GM18861 (cell line): Measurements from ENCODE around the gene ZMIZ2.
"Not testable (repeated sequence)": the region's sequence is repeated elsewhere in the genome, so short reads cannot be mapped to it uniquely, and the experiment has no call there.

ENCODE experiments used
- ATAC-seq: cut with Tn5 transposase; IDR thresholded peaks from one replicate; pipeline ENCODE4 v1.9.1; 2021; ENCODE audit not compliant: unreplicated experiment

ZMIZ2 gene

DNA sequence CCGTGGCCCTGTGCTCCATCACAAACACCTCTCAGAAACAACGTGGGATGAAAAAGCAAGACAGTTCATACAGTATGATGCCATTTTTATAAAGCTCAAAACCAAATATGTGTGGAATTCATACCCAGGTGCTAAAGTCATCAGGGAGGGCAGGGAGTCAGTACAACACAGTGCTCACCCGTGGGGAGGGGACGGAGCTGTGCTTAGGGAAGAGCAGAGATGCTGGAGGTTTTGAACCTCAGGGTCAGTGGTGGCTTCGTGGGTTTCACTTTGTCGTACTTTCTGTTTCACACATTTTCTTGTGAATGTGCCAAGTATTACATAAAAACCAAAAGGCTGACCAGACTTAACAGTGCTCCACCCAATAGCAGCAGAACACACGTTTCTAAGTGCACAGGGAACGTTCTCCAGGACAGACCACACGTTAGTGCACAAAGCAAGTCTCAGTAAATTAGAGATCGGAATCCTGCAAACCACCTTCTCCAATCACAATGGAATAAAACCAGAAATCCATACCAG, 21.2 kb downstream of the ZMIZ2 start:
- ATAC-seq = peak; percentile 62

GRCh38 chr7:44771358-44771757, 22.7 kb downstream of the ZMIZ2 start:
- no peak for ATAC-seq

- ATAC-seq = no peak
Measured at GRCh38 chr7:44772440-44772839, 23.8 kb downstream of the ZMIZ2 start.

GRCh38 chr7:44772867-44773266, 24.2 kb downstream of the ZMIZ2 start:
- no peak for ATAC-seq

DNA sequence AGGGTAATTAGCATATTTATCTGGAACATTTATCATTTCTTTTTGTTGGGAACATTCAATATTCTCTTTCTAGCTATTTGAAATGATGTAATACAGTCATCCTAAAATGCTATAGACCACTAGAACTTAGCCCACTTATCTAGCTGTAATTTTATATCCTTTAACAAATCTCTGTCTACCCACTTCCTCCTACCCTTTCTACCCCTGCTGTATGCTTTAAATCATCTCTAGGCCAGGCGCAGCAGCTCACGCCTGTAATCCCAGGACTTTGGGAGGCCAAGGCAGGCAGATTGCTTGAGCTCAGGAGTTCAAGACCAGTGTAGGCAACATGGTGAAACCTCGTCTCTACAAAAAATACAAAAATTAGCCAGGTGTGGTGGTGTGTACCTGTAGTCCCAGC, 25.8 kb downstream of the ZMIZ2 start:
- ATAC-seq = not testable (repeated sequence)

- ATAC-seq = no peak
Measured at GRCh38 chr7:44775383-44776107, 26.9 kb downstream of the ZMIZ2 start.

DNA sequence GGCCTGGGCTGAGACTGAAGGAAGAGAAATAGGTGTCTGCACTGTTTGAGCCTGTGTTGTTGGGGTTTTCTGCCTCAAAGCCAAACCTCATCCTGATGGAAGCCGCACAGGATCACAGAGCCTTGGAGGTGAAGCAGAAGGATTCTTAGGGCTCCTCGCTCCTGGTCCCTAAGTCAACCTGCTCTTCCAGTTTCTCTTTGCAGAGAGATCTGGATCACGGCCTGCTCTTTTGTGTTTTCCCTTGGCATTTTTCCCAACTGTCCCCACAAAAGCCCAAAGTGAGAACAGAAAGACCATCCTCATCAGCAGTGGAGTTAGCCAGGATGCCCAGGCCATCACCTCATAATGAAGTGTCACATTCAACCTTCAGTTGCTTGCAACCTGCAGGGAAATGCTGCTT, 27.6 kb downstream of the ZMIZ2 start:
- ATAC-seq = no peak

DNA sequence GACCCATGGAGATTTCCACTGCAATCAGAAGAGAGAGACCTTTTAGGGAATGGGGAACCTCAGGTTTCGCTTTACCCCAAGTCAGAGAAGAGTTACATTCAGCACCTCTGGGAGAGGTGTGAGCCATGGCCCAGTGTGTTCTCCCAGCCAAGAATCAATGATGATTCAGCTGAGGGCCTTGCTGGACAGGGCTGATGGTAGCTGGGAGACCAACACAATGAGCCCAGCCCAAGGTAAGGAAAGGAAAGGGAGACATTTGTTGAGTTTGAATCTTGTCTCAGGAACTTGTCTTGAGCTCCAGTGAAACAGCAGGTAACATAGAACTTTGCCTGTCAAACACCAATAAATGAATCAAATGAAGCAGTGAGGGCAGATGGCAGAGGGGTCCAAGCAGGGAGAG, 33.8 kb downstream of the ZMIZ2 start:
- no peak for ATAC-seq

DNA sequence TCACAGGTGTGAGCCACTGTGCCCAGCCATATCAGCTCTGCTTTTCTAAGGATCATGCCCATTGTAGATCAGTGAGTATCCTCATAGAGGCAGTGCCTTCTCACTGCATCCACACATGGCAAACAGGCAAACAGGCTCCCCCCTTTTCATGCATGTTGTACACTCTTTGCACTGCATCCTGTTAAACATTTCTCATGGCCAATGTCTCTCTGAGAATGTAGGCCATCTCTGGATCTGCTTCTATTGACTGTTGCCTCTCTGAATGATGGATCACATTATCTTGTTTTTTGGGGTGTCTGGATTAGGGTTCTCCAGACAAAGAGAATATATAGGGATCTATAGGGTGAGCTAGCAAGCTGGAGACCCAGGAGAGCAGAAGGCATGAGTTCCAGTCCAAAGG, 34.8 kb downstream of the ZMIZ2 start:
- ATAC-seq = no peak

DNA sequence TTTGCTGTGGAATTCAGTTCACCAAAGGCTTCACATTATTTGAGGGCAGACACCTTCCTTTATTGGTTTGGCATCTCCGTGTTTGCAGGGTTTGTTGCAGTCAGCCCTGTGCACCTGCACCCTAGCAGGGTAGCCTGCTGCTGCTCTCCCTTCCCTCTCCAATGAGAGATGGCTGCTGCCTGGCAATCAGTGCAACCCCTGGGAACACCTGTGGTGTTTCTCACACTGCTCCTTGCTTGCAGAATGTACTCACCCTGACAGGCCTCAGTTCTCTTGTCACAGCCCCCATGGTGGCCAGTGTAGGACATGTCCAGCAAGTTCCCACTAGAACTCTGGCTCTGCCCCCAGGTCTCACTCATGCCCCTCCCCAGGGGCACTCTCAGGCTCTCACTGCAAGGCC, 35.7 kb downstream of the ZMIZ2 start:
- ATAC-seq = no peak

DNA sequence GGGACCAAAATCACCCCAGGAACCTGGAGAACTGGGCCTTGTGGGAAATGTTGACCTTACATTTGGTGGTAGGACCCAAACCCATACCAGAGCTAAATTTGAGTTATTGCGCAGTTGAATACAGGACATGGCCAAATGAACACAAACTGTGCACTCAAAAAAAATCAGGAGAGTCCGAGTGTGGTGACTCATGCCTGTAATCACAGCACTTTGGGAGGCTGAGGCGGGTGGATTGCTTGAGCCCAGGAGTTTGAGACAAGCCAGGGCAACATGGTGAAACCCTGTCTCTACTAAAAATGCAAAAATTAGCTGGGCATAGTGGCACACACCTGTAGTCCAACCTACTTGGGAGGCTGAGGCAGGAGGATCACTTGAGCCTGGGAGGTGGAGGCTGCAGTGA, 36.6 kb downstream of the ZMIZ2 start:
- not testable (repeated sequence) for ATAC-seq

GRCh38 chr7:44787041-44787440, 38.4 kb downstream of the ZMIZ2 start:
- no peak for ATAC-seq

DNA sequence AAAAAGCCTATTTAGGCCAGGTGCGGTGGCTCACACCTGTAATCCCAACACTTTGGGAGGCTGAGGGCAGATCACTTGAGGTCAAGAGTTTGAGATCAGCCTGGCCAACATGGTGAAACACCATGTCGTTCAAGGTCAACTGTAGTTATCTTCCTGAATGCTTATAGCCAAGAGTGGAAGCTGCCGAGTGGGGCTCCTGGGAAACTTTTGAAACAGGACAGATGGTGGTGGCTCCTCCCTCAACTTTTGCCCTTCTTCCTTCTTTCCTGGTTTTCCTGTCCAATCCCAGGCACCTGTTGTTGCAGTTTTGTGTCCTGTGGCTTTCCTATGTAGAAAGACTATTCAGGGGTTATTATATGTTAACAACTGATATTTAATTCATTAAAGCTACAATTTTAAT, 39.1 kb downstream of the ZMIZ2 start:
- ATAC-seq = no peak

- ATAC-seq = no peak
Measured at GRCh38 chr7:44789990-44790389, 41.3 kb downstream of the ZMIZ2 start.

- ATAC-seq = no peak
Measured at GRCh38 chr7:44791278-44792219, 42.9 kb downstream of the ZMIZ2 start.

DNA sequence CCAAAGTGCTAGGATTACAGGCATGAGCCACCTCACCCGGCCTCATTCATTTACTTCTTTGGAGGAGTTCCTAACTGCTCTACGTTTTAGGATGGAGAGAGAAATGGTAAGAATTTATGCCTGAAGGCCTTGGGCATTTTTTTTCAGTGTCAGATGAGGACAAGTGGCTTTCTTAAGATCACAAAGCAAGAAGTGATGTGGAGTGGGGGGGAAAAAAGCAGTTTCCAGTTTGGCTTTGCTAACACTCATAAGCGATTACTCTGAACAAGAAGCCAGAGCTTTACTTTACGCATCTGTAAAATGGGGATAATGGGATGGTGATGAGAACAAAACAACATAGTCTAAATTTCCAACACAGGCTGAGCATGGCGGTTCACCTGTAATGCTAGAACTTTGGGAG, 45.3 kb downstream of the ZMIZ2 start:
- no peak for ATAC-seq

DNA sequence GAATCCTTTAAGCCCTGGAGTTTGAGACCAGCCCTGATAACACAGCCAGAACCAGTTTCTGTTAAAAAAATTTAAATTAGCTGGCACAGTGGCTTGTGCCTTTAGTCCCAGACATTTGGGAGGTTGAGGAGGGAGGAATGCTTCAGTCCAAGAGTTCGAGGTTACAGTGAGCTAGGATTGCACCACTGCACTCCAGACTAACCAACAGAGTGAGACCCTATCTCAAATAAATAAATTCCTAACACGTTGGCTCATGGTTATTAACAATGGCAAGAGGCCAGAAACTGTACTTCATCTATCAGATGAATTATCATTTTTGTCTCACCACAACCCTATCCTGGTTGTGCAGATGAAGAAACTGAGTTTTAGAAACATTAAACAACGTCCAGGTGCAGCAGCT, 45.7 kb downstream of the ZMIZ2 start:
- no peak for ATAC-seq

GRCh38 chr7:44796034-44796503, 47.4 kb downstream of the ZMIZ2 start:
- ATAC-seq = peak; percentile 5

DNA sequence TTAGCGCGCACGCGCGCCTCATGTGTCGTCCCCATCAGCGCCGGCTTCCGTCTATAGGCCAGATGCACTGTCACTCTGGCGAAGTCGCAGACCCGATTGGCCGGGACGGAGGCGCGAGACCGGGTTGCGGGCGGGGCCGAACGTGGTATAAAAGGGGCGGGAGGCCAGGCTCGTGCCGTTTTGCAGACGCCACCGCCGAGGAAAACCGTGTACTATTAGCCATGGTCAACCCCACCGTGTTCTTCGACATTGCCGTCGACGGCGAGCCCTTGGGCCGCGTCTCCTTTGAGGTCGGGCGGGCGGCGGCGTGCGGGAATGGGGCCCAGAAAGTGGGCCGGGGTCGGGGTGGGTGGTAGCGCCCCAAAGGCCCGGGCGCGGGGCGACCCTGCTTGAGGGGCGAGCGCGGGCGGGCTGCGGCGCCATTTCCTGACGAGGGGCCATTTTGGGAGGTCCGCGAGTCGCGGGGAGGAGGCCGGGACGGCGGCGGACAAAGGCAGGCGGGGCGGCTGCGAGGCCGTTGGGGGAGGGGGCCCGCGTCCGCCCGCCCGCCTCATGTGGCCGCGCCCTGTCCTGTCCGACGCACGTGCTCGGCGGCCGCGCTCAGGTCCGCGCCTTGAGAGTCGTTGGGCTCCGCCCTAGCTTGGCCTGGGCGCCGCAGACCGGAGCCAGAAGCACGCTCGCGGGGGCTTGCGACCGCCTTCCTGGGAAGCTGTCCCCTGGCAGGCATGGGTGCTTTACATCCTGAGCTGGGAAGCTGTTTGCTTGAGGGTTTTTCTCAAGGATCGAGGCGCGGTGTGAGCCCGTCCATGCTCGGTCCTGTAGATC, 48.1 kb downstream of the ZMIZ2 start, which contains the start of gene PPIA:
Gene PPIA, plus strand, starts transcription at position 178 of the 825 bp plus-strand sequence. Its CDS starts 44 bp downstream, at position 222.
- ATAC-seq = peak; percentile 81

DNA sequence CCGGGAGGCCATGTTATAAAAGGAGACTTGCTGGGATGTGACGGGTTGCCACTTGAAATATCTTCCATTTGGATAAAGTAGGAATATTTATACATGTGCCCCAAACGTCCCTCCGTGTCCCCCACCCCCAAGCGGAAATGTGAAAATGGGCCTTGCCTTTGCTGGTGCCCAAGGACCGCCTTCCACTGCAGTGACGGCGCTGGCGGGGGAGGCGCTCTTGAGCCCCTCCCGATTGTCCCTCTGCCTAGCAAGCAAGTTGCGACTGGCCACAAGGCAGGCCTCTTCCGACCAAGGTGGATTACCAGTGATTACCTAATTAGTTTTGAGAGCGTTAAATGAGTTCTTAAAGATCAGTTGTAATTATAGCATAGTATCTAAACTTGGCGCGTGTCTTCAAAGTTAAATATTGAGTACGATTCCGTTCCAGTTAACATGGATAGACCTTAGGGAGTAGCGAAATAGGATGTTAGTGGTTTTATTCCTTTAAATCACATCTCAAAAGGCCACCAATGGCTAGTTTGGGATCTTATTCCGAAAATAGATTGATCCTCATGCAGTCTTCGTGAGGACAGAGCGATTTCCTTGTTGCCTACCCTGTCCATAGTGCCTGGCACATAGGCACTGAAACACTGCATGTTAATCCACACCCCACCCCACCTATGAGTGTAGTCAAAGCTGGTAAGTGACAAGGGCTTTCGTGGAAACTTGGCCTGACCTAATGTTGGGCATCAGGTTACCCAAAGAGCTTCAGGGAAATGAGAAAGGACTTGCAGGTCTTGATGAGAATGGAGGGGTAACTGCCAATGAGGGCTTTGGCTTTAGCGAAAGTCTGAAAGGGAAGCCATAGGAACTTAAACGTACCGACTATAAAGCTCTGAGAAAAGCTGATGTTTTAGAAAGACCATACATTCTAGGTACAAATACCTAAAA, 48.9 kb downstream of the ZMIZ2 start:
- peak; percentile 48 for ATAC-seq
